HG03575 (cell line): Measurements from ENCODE around the gene DCT.
"Not testable (repeated sequence)": the region's sequence is repeated elsewhere in the genome, so short reads cannot be mapped to it uniquely, and the experiment has no call there.

Experiments used
- ATAC-seq: cut with Tn5 transposase; IDR thresholded peaks from one replicate; pipeline ENCODE4 v1.9.1; 2021; ENCODE audit not compliant: unreplicated experiment, insufficient number of reproducible peaks, low FRiP score; ENCODE audit errors: extremely low read depth

Gene DCT

GRCh38 chr13:94479616-94480015 lies at the start of gene DCT:
TSS of gene DCT (minus strand) at chr13:94479682. CDS start at chr13:94479255, 427 bp downstream.
- no peak for ATAC-seq

- ATAC-seq = not testable (repeated sequence)
These were observed 47.5 kb upstream of the DCT start for GRCh38 chr13:94526956-94527355.

- ATAC-seq = no peak
These were observed 46.3 kb upstream of the DCT start for GRCh38 chr13:94525781-94526180.

- no peak for ATAC-seq
These were observed 44.9 kb upstream of the DCT start for GRCh38 chr13:94524407-94524806.

GRCh38 chr13:94520001-94520400 lies 40.5 kb upstream of the DCT start:
- no peak for ATAC-seq

- ATAC-seq = no peak
These were observed 37.0 kb upstream of the DCT start for GRCh38 chr13:94516456-94516855.

GRCh38 chr13:94515911-94516310 lies 36.4 kb upstream of the DCT start:
- ATAC-seq = no peak

- ATAC-seq = no peak
These were observed 35.9 kb upstream of the DCT start for GRCh38 chr13:94515374-94515773.

GRCh38 chr13:94513026-94513425 lies 33.5 kb upstream of the DCT start:
- no peak for ATAC-seq

- ATAC-seq = no peak
These were observed 26.2 kb upstream of the DCT start for GRCh38 chr13:94505730-94506129.

GRCh38 chr13:94503851-94504250 lies 24.4 kb upstream of the DCT start:
- no peak for ATAC-seq

- not testable (repeated sequence) for ATAC-seq
These were observed 19.3 kb upstream of the DCT start for GRCh38 chr13:94498831-94499230.

GRCh38 chr13:94495806-94496205 lies 16.3 kb upstream of the DCT start:
- ATAC-seq = no peak

- ATAC-seq = no peak
These were observed 14.5 kb upstream of the DCT start for GRCh38 chr13:94494026-94494425.

GRCh38 chr13:94487043-94487442 lies 7.6 kb upstream of the DCT start:
- ATAC-seq = no peak

- no peak for ATAC-seq
These were observed 4.5 kb upstream of the DCT start for GRCh38 chr13:94483970-94484369.

- ATAC-seq = no peak
These were observed 2.5 kb upstream of the DCT start for GRCh38 chr13:94481941-94482340.

GRCh38 chr13:94480672-94481145 lies 1.2 kb upstream of the DCT start:
- ATAC-seq = no peak

GRCh38 chr13:94478913-94479312 lies 569 bp downstream of the DCT start:
- no peak for ATAC-seq

GRCh38 chr13:94470126-94470525 lies 9.4 kb downstream of the DCT start:
- ATAC-seq = no peak

- ATAC-seq = no peak
These were observed 14.7 kb downstream of the DCT start for GRCh38 chr13:94464771-94465170.

GRCh38 chr13:94462670-94463069 lies 16.8 kb downstream of the DCT start:
- no peak for ATAC-seq
